ENCODE results near the gene AGBL4. TPM values are rescaled to one million over a fixed set of nuclear protein-coding genes. Genes with fewer than 3 reads are reported as not detected.

AGBL4 gene
- total RNA-seq, 1 experiment from 2014 or later = not detected

DNA sequence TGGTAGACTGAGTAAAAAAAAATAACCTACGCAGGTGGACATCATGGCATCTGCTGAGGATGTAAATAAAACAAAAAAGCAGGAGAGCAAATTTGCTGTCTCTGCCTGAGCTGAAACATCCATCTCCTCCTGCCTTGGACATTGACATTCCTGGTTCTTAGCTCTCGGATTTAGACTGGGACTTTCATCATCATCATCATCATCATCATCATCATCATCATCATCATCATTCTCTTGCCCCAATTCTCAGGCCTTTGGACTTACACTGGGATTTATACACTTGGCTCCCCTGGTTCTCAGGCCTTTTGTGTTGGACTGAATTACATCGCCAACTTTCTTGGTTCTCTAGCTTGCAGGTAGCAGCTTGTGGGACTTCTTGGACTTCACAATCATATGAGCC lies 938.7 kb downstream of the AGBL4 start:
- DNase-seq (ENCODE audit: low read depth, low spot score) = no peak
- CTCF ChIA-PET = no interaction called here
- Histone ChIP-seq H3K79me2 (ENCODE audit: insufficient read depth, low read length) (no peaks in the 10 kb centered on the region), H3K27me3 (ENCODE audit: insufficient read depth, low read length) (no peaks in the 10 kb centered on the region), H3K9me2 (ENCODE audit: insufficient read depth) (no peaks in the 10 kb centered on the region), H3K4me2 (ENCODE audit: low read length) (no peak overlapping the region), H3K27ac (ENCODE audit: low read depth, low read length) (no peak overlapping the region), H3K9me3 (ENCODE audit: control insufficient read depth in 1 of 2, insufficient read depth in 1 of 2, low read depth in 1 of 2, low read length in 2 of 2) (peaks cover 0 to 8% of the 10 kb centered on the region in 2 experiments; a peak in 1 of 4 replicates), H4K20me1 (ENCODE audit: insufficient read depth) (no peaks in the 10 kb centered on the region), H3K4me3 (replicated peaks in 1 of 2; ENCODE audit: low read depth in 1 of 2, low read length in 2 of 2) (no peak overlapping the region), H2AFZ (ENCODE audit: low read depth, low read length, poor library complexity, severe bottlenecking) (no peak overlapping the region), H3K36me3 (ENCODE audit: control insufficient read depth in 1 of 2, insufficient read depth in 2 of 2, low read length in 2 of 2) (no peaks in the 10 kb centered on the region), H3K4me1 (ENCODE audit: control insufficient read depth in 1 of 2, insufficient read depth in 2 of 2, low read length in 2 of 2) (no peaks in the 10 kb centered on the region), H3K9ac (ENCODE audit: low read length) (no peak overlapping the region)
- BruUV-seq (replicated peaks) = no TSS peak
- RAD21 ChIA-PET (ENCODE audit: low non-redundant PET in 1 of 2, low total read pairs in 2 of 2, uncharacterized antibody in 2 of 2, unreplicated experiment in 2 of 2) = no interaction called here
- TF ChIP-seq FOSL1 (IDR thresholded peaks at IDR 0.05; ENCODE audit: low read depth) (no peak), TCF7L2 (IDR thresholded peaks at IDR 0.05; ENCODE audit: borderline replicate concordance, extremely low read depth, insufficient read depth, insufficient read length) (no peak), ELF1 (IDR thresholded peaks at IDR 0.05; ENCODE audit: borderline replicate concordance, low read depth) (no peak), EZH2phosphoT487 (IDR thresholded peaks at IDR 0.05; ENCODE audit: borderline replicate concordance) (no peak), SRF (IDR thresholded peaks at IDR 0.05; ENCODE audit: low read depth) (no peak), EZH2 (IDR thresholded peaks at IDR 0.05) (no peak), CBX3 (IDR thresholded peaks at IDR 0.05; ENCODE audit: low read depth) (no peak), YY1 (IDR thresholded peaks at IDR 0.05; ENCODE audit: extremely low read depth, insufficient replicate concordance, low read depth, low read length) (no peak), ZFX (IDR thresholded peaks at IDR 0.05) (no peak), POLR2AphosphoS5 (IDR thresholded peaks at IDR 0.05; ENCODE audit: low read depth, low read length) (no peak), CEBPB (IDR thresholded peaks at IDR 0.05; ENCODE audit: low read depth) (no peak)
- TF ChIP-seq, protein P1, sequence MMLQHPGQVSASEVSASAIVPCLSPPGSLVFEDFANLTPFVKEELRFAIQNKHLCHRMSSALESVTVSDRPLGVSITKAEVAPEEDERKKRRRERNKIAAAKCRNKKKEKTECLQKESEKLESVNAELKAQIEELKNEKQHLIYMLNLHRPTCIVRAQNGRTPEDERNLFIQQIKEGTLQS (IDR thresholded peaks at IDR 0.05) = no peak
- TF ChIP-seq, protein P2, sequence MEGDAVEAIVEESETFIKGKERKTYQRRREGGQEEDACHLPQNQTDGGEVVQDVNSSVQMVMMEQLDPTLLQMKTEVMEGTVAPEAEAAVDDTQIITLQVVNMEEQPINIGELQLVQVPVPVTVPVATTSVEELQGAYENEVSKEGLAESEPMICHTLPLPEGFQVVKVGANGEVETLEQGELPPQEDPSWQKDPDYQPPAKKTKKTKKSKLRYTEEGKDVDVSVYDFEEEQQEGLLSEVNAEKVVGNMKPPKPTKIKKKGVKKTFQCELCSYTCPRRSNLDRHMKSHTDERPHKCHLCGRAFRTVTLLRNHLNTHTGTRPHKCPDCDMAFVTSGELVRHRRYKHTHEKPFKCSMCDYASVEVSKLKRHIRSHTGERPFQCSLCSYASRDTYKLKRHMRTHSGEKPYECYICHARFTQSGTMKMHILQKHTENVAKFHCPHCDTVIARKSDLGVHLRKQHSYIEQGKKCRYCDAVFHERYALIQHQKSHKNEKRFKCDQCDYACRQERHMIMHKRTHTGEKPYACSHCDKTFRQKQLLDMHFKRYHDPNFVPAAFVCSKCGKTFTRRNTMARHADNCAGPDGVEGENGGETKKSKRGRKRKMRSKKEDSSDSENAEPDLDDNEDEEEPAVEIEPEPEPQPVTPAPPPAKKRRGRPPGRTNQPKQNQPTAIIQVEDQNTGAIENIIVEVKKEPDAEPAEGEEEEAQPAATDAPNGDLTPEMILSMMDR (IDR thresholded peaks at IDR 0.05 in 2 of 3, conservative IDR thresholded peaks at IDR 0.05 in 1 of 3; ENCODE audit: borderline replicate concordance in 1 of 3, insufficient read depth in 1 of 3, low read depth in 2 of 3, low read length in 2 of 3) = no peak
- ATAC-seq = no peak
- POLR2A ChIA-PET = no interaction called here
- intact Hi-C loops (cut with micrococcal nuclease) = no loop called here

All from HCT116 (cell line).